ENCODE results near the gene NCMAP.

Gene NCMAP

DNA sequence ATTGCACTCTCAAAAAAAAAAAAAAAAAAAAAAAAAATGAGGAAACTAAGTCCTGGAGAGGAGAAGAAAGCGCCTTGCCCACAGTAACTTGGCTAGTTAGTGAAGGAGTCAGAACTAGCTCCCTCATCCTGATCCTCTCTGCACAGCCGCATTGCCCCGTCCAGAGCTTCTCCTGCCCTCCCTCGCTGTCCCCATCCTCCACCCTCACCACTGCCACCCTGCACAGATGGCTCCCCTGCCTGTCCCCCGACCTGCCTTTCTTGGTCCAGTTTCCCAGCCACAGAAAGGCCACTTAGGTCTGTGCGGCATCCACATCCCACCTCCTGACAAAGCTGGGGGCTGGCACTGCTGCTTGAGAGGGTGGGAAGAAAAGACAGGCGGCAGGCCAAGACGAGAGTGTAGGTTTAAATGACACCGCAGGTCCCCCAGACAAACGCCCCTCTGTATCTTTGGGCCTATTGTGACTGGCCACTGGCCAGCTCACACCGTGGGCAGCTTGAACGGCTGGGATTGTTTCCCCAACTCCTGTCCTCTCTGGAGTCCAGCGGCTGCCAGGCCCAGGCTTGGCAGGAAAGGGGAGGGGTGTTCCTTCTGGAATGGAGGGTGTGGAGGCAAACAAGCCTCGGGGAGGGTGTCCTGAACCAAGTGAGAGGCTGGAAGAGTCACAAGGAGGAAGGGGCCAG is 20.2 kb downstream of the NCMAP start:
- TF ChIP-seq ZFX (IDR thresholded peaks at IDR 0.05; ENCODE audit: borderline replicate concordance) = no peak
- TF ChIP-seq, protein P1, sequence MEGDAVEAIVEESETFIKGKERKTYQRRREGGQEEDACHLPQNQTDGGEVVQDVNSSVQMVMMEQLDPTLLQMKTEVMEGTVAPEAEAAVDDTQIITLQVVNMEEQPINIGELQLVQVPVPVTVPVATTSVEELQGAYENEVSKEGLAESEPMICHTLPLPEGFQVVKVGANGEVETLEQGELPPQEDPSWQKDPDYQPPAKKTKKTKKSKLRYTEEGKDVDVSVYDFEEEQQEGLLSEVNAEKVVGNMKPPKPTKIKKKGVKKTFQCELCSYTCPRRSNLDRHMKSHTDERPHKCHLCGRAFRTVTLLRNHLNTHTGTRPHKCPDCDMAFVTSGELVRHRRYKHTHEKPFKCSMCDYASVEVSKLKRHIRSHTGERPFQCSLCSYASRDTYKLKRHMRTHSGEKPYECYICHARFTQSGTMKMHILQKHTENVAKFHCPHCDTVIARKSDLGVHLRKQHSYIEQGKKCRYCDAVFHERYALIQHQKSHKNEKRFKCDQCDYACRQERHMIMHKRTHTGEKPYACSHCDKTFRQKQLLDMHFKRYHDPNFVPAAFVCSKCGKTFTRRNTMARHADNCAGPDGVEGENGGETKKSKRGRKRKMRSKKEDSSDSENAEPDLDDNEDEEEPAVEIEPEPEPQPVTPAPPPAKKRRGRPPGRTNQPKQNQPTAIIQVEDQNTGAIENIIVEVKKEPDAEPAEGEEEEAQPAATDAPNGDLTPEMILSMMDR (IDR thresholded peaks at IDR 0.05) = no peak
- H3K27ac ChIP-seq = no peak overlapping the region

DNA sequence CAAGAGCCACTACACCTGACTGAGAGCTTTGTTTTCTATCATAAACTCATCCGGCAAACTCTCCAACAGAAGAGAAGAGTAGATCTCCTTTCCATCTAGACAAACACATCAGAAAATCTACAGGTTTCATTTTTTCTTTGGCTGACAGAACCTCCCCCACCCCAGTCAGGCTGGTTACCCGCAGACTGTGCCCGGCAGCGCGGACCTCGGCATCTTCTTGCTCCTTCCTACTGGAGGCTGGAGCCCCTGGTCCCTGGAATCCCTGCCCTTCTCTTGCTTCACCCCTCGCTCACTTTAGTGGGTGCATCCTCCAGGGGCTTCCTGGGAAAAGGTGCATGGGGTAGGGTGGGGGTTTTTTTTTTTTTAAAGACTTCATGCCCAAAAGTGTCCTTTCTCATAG is 23.0 kb downstream of the NCMAP start:
- TF ChIP-seq, protein P1 (IDR thresholded peaks at IDR 0.05) = no peak
- TF ChIP-seq ZFX (IDR thresholded peaks at IDR 0.05; ENCODE audit: borderline replicate concordance) = no peak
- no peak overlapping the region for H3K27ac ChIP-seq

DNA sequence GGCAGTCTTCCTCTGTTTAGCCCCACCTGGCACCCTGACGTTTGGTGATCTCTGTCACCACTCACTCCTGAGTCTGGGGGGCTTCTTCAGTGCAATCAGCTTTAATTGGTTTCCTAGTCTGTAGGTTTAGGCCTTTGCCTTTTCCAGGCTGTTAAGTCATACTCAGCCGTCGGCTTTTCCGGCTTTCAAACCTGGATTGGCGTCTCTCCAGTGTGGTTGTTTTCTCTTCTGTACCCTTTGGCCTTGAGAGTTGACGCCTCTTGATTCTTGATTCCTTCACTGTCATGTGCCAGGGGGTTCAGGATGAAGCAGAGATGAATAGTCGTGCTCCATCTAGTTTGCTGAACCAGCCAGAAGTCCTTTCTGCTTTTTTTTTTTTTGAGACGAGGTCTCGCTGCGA is 24.9 kb downstream of the NCMAP start:
- no peak for TF ChIP-seq ZFX (IDR thresholded peaks at IDR 0.05; ENCODE audit: borderline replicate concordance)
- TF ChIP-seq, protein P1 (IDR thresholded peaks at IDR 0.05) = no peak
- no peak overlapping the region for H3K27ac ChIP-seq

DNA sequence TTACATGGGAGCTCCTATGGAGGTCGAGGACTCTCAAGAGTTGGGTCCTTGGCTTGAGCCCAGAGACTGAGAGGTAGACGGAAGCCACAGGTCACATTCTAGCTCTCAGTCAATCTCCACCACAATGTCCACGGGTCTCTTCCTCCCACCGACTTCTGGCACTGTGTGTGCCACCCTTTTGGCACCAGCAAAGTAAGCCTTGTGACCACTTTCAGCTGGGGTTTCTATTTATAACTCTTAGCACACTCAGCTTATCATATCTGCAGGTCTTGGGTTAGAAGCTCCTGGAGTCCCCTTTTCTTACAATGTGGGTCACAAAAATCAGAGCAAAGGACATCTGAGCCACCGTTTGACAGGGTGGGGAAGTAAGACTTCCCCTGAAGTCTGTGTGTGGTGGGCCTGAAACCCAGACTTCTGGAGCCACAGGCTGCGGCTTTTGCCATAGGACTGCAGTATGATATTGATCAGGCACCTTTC is 28.3 kb downstream of the NCMAP start:
- no peak for TF ChIP-seq ZFX (IDR thresholded peaks at IDR 0.05; ENCODE audit: borderline replicate concordance)
- TF ChIP-seq, protein P1 (IDR thresholded peaks at IDR 0.05) = no peak
- no peak overlapping the region for H3K27ac ChIP-seq

DNA sequence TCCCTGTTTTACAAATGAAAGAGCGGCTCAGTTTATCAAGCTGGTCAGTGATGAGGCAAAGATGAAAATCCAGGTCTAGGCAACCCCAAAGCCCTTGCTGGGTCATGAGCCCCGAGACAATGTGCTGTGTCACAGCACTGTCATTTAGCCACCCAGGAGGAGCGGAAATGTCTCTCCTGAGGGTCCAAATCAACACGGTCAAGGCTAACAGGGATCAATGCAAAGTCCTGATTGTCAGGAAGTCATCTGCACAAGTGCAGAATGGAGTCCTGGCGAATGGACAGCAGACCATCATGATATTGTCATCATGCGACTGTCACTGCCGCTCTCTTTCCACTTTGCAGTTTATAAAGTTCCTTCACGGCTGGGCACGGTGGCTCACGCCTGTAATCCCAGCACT is 30.2 kb downstream of the NCMAP start:
- TF ChIP-seq ZFX (IDR thresholded peaks at IDR 0.05; ENCODE audit: borderline replicate concordance) = no peak
- TF ChIP-seq, protein P1 (IDR thresholded peaks at IDR 0.05) = no peak

DNA sequence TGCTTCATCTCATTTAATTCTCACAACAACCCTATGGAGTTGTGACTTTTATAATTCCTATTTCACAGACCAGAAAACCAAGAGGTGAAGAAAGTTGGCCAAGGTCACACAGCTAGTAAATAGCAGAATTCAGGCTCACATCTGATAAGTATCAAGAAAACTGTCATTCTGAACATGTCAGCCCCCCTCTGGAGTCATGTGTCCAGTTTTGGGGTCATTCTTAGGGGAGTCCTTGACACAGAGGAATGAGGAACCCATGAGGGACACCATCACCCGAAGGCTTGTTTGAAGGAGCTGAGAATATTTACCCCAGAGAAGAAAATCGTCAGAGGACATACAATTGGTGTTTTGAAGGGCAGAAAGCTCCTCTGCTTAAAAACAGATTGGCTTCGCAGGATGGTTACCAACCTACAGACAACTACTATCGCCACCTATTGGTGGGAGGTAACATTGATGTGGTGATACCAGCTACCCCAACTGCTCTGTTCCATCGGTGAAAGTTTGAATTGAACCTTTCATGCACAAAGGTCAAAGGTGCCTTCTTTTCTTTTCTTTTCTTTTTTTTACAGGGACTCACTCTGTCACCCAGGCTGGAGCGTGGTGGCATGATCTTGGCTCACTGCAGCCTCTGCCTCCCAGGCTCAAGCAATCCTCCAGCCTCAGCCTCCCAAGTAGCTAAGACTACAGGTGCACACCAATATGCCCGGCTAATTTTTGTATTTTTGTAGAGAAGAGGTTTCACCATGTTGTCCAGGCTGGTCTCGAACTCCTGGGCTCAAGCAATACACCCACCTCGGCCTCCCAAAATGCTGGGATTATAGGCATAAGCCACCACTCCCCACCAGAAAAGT is 31.3 kb downstream of the NCMAP start:
- no peak overlapping the region for H3K27ac ChIP-seq
- TF ChIP-seq, protein P1 (IDR thresholded peaks at IDR 0.05) = peak; percentile 89
- no peak for TF ChIP-seq ZFX (IDR thresholded peaks at IDR 0.05; ENCODE audit: borderline replicate concordance)

More for the DNA sequence above, 30.2 kb downstream of the NCMAP start:
- no peak overlapping the region for H3K27ac ChIP-seq

DNA sequence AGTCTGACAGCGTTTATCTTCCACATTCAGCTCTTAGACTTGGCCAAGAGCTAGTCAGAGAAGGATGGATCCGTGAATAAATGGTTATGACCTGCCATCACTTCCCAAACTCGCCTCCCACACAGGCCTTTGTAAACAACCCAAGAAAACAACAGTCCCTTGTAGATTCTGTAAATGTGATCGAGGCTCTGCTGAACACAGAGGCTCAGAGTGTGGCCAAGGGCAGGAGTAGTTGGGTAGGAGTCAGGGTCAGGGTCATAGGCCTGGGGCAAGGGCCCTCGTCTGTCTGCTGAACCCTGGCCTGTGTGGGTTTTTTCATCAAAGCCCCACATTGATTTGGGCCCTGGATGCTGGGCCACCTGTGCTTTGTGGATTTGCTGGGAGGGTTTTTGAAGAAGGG is 32.7 kb downstream of the NCMAP start:
- TF ChIP-seq, protein P1 (IDR thresholded peaks at IDR 0.05) = no peak
- TF ChIP-seq ZFX (IDR thresholded peaks at IDR 0.05; ENCODE audit: borderline replicate concordance) = no peak
- H3K27ac ChIP-seq = no peak overlapping the region
